OCI-LY3 (cell line): ENCODE measurements around the gene CYP27B1.

Source experiments
- H2AFZ ChIP-seq: fragments of 200-600, 300-600 bp; shearing (Covaris generic); 2 replicates; pipeline ENCODE4 v1.6.0; 2014; ENCODE audit warnings: antibody characterized with exemption, low read depth, low read length
- H3K27ac ChIP-seq: fragments of 200-600, 300-600 bp; sonication (generic); 2 replicates; pipeline ENCODE4 v1.5.1; 2014; ENCODE audit warnings: mild to moderate bottlenecking, low read length, moderate library complexity, mixed read lengths
- H3K27me3 ChIP-seq: fragments of 200-600, 300-600 bp; sonication (generic); 2 replicates; pipeline ENCODE4 v1.6.1; 2014; ENCODE audit warnings: low read depth, low read length, mixed read lengths
- H3K36me3 ChIP-seq: fragments of 200-600, 300-600 bp; sonication (generic); replicated peaks from 2 replicates; pipeline ENCODE3; 2014; ENCODE audit warnings: low read depth, low read length, mixed read lengths
- H3K4me1 ChIP-seq: fragments of 300-600, 200-600 bp; sonication (generic); 2 replicates; pipeline ENCODE4 v1.6.1; 2014; ENCODE audit warnings: low read length, mixed read lengths
- H3K4me2 ChIP-seq: fragments of 200-600, 300-600 bp; sonication (generic); 2 replicates; pipeline ENCODE4 v1.6.1; 2014; ENCODE audit warnings: low read length, mixed read lengths
- H3K4me3 ChIP-seq: fragments of 300-600, 200-600 bp; sonication (generic); 2 replicates; pipeline ENCODE4 v1.5.1; 2014; ENCODE audit warnings: antibody characterized with exemption, mild to moderate bottlenecking, low read length, moderate library complexity
- H3K79me2 ChIP-seq: fragments of 300-600, 200-600 bp; shearing (Covaris generic); 2 replicates; pipeline ENCODE4 v1.6.1; 2014; ENCODE audit warnings: mild to moderate bottlenecking, low read length, mixed read lengths
- H3K9ac ChIP-seq: fragments of 300-600, 200-600 bp; shearing (Covaris generic); 2 replicates; pipeline ENCODE4 v1.6.0; 2014; ENCODE audit warnings: mild to moderate bottlenecking, low read length, moderate library complexity
- H3K9me3 ChIP-seq: fragments of 200-600, 300-600 bp; shearing (Covaris generic); 2 replicates; pipeline ENCODE4 v1.6.1; 2014; ENCODE audit warnings: low read length, mixed read lengths; ENCODE audit not compliant: insufficient read depth
- H4K20me1 ChIP-seq: fragments of 200-600, 300-600 bp; sonication (generic); 2 replicates; pipeline ENCODE4 v1.6.1; 2016; ENCODE audit warnings: low read length, mixed read lengths; ENCODE audit not compliant: insufficient read depth
- CTCF ChIP-seq: fragments of 200-600, 300-600 bp; sonication (generic); IDR thresholded peaks from 2 replicates; pipeline ENCODE4 v1.5.1; 2014; ENCODE audit warnings: antibody characterized with exemption, low read length, low read depth
- EZH2phosphoT487 ChIP-seq: fragments of 200-600 bp; shearing (Covaris generic); IDR thresholded peaks from 2 replicates; pipeline ENCODE4 v1.6.1; 2018; ENCODE audit warnings: antibody characterized with exemption, mixed run types, low read depth

CYP27B1 gene

GRCh38 chr12:57718641-57719528, 48.0 kb downstream of the CYP27B1 start:
- TF ChIP-seq EZH2phosphoT487 (no peak), CTCF (no peak)
- H3K27me3 ChIP-seq: no peaks in the 10 kb centered on the region
- no peak overlapping the region for H3K27ac ChIP-seq
- no peaks in the 10 kb centered on the region for H3K9me3 ChIP-seq
- H3K4me1 ChIP-seq: no peaks in the 10 kb centered on the region
- no peaks in the 10 kb centered on the region for H4K20me1 ChIP-seq
- H3K4me2 ChIP-seq: no peak overlapping the region
- no peak overlapping the region for H3K4me3 ChIP-seq
- no peak overlapping the region for H3K9ac ChIP-seq
- H3K36me3 ChIP-seq: peaks cover 17% of the 10 kb centered on the region
- no peak overlapping the region for H2AFZ ChIP-seq
- H3K79me2 ChIP-seq: no peaks in the 10 kb centered on the region

GRCh38 chr12:57717846-57718640, 48.8 kb downstream of the CYP27B1 start:
- Histone ChIP-seq H4K20me1 (no peaks in the 10 kb centered on the region), H2AFZ (no peak overlapping the region), H3K36me3 (peaks cover 17% of the 10 kb centered on the region), H3K27ac (no peak overlapping the region), H3K27me3 (no peaks in the 10 kb centered on the region), H3K4me2 (no peak overlapping the region), H3K4me3 (no peak overlapping the region), H3K9me3 (no peaks in the 10 kb centered on the region), H3K4me1 (no peaks in the 10 kb centered on the region), H3K79me2 (no peaks in the 10 kb centered on the region), H3K9ac (no peak overlapping the region)
- TF ChIP-seq EZH2phosphoT487: no peak
- TF ChIP-seq CTCF: no peak

- Histone ChIP-seq H3K36me3 (peaks cover 17% of the 10 kb centered on the region), H3K4me1 (no peaks in the 10 kb centered on the region), H3K4me3 (no peak overlapping the region), H3K27ac (no peak overlapping the region), H3K27me3 (no peaks in the 10 kb centered on the region), H3K9ac (no peak overlapping the region), H3K9me3 (no peaks in the 10 kb centered on the region), H3K79me2 (no peaks in the 10 kb centered on the region), H2AFZ (no peak overlapping the region), H3K4me2 (no peak overlapping the region), H4K20me1 (no peaks in the 10 kb centered on the region)
- no peak for TF ChIP-seq EZH2phosphoT487
- no peak for TF ChIP-seq CTCF
Measured at GRCh38 chr12:57717131-57717530, 49.7 kb downstream of the CYP27B1 start.

- Histone ChIP-seq H4K20me1 (no peaks in the 10 kb centered on the region), H3K36me3 (peaks cover 16% of the 10 kb centered on the region), H3K79me2 (no peaks in the 10 kb centered on the region), H3K9ac (no peak overlapping the region), H2AFZ (no peak overlapping the region), H3K27me3 (no peaks in the 10 kb centered on the region), H3K9me3 (no peaks in the 10 kb centered on the region), H3K4me2 (no peak overlapping the region), H3K4me3 (no peak overlapping the region), H3K4me1 (no peaks in the 10 kb centered on the region), H3K27ac (no peak overlapping the region)
- TF ChIP-seq EZH2phosphoT487 (no peak), CTCF (no peak)
Measured at GRCh38 chr12:57716305-57716704, 50.6 kb downstream of the CYP27B1 start.
